ENCODE data around the gene CDCA8.
"Not testable (repeated sequence)": the region's sequence is repeated elsewhere in the genome, so short reads cannot be mapped to it uniquely, and the experiment has no call there.

CDCA8 gene

GRCh38 chr1:37670133-37670532 lies 22.2 kb upstream of the CDCA8 start:
- no peak for DNase-seq
- intact Hi-C loops (cut with DNase I) = no loop called here

GRCh38 chr1:37671261-37671660 lies 21.1 kb upstream of the CDCA8 start:
- intact Hi-C loops (cut with DNase I) = no loop called here
- no peak for DNase-seq

DNA sequence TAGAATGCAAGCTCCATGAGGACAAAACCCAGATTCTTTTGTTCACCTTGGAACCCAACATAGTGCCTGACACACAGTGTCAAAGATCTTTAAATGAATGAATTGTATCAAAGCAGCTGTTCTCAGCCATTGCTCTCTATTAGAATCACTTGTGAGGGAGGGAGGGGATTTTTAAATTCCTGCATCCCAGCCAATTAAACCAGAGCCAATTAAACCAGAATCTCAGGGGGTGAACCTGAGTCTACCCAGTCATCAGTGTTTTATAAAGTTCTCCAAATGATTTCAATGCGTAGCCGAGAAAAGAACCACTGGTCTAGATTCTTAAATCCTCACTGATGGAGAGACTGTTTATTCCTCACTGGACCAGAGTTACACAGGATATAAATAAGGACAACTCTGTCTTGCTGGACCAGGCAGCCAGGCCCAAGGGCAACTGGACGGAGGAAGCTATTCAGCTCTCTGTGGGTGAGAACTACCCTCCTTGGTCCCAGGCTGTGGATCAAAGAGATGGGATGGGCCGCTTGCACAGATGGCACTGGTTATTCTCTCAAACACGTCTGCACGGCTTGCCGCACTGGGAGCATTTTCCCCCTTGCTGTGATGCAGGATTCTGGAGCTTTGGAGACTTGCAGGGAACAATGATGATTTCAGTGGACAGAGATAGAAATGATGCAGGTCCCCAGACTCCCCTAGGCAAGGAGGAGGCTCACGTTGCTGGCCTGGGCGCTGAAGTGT lies 20.0 kb upstream of the CDCA8 start:
- intact Hi-C loops (cut with DNase I) = no loop called here
- no peak for DNase-seq

DNA sequence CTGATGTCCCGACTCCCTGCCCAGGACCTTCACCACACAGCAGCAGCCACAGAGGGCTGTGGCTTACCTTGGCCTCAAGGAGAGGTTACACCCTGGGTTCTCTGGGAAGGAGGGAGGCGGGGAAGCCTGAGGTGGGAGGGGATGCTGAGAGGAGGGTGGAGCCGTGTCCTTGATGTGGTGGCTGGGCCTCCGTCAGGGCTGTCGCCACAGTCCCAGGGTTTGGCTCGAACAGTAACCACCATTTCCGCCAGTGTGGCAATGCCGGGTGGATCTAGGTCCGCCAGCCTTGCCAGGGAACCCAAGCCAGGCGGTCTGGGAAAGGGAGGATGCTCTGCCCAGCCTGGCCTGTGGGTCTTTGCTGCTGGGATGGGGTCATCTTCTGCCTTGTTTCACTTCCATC lies 18.4 kb upstream of the CDCA8 start:
- intact Hi-C loops (cut with DNase I) = no loop called here
- no peak for DNase-seq

- peak in 3 of 42 donors; percentile 11 to 30 (median 12) for DNase-seq
- intact Hi-C loops (cut with DNase I) = no loop called here
Measured at GRCh38 chr1:37676281-37677142, 15.8 kb upstream of the CDCA8 start.

DNA sequence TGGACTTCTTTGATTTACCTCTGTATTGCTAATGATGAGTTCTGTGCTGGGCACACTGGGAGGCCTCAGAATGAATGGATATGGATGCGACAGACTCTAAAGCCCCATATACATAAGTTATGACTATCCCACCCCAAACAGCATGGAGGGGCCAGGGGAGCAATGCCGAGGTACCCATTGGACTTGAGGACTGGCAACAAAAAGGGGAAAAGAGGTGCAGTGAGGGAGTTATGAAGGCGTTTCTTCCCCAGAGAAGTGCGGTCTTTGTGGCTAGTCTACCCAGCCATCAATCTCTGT lies 15.2 kb upstream of the CDCA8 start:
- no peak for DNase-seq
- intact Hi-C loops (cut with DNase I) = no loop called here

- intact Hi-C loops (cut with DNase I) = no loop called here
- DNase-seq = no peak
Measured at GRCh38 chr1:37677808-37678207, 14.5 kb upstream of the CDCA8 start.

DNA sequence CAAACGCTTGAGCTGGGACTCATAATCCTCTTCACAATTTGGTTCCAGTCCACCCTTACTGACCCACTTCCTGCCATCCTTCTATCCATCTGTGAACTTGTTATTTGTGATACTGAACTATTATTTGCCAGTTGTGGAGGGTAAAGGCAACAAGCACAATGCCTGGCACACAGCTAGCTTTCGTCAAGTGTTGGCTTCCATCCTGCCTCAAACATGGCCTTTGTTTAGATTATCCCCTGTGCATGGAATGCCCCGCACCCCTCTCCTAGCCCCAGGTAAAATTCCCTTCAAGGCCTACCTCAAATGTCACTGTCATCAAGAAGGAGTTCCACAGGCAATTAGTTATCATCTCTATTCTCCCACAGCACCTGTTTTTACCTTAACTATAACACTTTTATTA lies 11.4 kb upstream of the CDCA8 start:
- DNase-seq = no peak
- intact Hi-C loops (cut with DNase I) = loop anchor here (5.0 kb wide), 2 partner anchors 84 to 224 kb away; partner anchors contain the start of gene GNL2

- intact Hi-C loops (cut with DNase I) = loop anchor here (5.0 kb wide), 2 partner anchors 85 to 225 kb away; partner anchors contain the start of gene GNL2
- peak; percentile 26 to 93 (median 83) for DNase-seq
Measured at GRCh38 chr1:37682334-37682987, 9.9 kb upstream of the CDCA8 start.

DNA sequence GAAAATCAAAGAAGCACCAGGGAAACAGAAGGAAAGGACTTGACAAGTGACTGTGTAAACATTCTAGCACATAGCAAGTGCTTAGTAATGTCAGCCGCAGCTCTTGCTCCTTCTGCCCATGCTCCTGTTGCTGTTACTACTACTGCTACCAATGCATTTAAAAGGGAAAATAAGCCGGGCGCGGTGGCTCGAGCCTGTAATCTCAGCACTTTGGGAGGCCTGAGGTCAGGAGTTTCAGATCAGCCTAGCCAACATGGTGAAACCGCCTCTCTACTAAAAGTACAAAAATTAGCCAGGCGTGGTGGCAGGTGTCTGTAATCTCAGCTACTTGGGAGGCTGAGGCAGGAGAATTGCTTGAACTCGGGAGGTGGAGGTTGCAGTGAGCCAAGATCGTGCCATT lies 8.1 kb upstream of the CDCA8 start:
- DNase-seq = not testable (repeated sequence)
- intact Hi-C loops (cut with DNase I) = loop anchor here (5.0 kb wide), 2 partner anchors 87 to 227 kb away; partner anchors contain the start of gene GNL2

- intact Hi-C loops (cut with DNase I) = no loop called here
- DNase-seq = no peak
Measured at GRCh38 chr1:37685722-37686121, 6.6 kb upstream of the CDCA8 start.

DNA sequence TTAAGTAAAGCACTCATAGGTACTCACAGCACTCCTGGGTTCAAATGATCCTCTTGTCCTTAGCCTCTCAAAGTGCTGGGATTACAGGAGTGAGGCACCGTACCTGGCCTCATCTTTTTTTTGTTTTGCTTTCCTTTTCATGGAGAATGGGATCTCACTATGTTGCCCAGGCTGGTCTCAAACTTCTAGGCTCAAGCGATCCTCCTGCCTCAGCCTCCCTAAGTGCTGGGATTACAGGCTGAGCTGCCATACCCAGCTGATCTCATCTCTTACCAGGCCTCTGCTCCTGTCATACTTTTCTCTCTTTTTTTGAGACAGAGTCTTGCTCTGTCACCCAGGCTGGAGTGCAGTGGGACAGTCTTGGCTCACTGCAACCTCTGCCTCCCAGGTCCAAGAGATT lies 4.6 kb upstream of the CDCA8 start:
- intact Hi-C loops (cut with DNase I); DNase-seq: not testable (repeated sequence)

GRCh38 chr1:37688926-37689325 lies 3.4 kb upstream of the CDCA8 start:
- intact Hi-C loops (cut with DNase I) = no loop called here
- DNase-seq = no peak

DNA sequence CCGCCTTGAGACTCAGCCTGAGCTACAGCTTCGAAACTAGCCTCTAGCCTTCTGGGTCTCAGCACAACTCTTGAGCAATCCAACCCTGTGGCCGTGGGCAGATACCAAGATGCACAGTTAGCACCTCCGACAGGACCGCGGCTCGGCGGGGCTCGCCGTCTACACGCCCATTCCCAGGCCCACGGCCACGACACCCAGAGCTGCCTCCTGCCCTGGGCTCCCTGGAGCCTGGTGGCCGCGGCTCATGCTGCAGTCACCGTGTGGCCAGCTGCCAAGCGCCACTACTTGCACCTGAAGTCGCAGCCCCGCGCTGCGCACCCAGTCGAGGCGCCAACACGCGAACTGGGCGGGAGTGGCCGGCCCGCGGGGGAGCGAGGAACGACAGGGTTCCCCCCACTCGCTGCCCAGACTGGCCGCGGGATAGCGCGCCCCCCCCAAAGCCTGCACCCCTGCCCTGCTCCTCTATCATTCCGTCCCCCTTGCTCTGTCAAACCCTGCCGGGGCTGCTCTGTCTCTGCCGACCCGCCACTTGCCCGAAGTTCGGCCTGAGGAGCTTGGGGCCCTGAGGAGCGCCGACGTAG lies 729 bp upstream of the CDCA8 start:
- intact Hi-C loops (cut with DNase I) = loop anchor here (2.0 to 5.0 kb wide), 3 partner anchors 117 to 321 kb away; partner anchors contain the start of genes MTF1, UTP11 and YRDC
- peak in 19 of 42 donors; percentile 2 to 45 (median 22) for DNase-seq

DNA sequence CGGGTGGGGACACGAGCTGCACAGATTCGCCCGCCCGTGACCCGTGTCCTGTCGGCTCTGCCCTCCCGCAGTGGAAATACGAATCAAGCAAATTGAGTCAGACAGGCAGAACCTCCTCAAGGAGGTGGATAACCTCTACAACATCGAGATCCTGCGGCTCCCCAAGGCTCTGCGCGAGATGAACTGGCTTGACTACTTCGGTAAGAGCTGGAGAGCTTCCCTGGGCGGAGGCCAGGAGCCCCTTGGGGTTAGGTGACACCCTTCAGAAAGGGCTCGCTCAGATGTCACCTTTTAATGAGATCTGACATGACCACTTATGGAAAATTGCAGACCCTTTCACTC lies 489 bp downstream of the CDCA8 start:
- intact Hi-C loops (cut with DNase I) = loop anchor here (2.0 to 5.0 kb wide), 2 partner anchors 166 to 319 kb away; partner anchors contain the start of genes MTF1 and UTP11

DNA sequence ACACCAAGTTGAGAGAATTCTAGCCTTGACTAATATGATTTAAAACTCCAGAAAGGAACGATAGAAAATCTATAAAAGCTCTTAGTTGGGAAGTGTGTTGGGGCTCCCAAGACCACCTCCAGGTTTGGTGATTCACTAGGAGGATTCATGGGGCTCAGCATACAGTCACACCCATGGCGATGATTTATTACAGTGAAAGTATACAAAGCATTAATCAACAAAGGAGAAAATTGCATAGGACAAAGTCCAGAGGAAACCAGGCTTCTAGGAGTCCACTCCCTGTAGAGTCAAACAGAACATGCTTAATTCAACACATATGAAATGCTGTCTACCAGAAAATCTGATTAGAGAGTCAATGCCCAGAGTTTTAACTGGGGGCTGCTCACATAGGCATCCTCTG lies 4.8 kb downstream of the CDCA8 start:
- DNase-seq = no peak
- intact Hi-C loops (cut with DNase I) = no loop called here

More for the DNA sequence above, 489 bp downstream of the CDCA8 start:
- DNase-seq = peak in 2 of 42 donors; percentile 5 to 14

GRCh38 chr1:37697737-37698136 lies 5.4 kb downstream of the CDCA8 start:
- DNase-seq = no peak
- intact Hi-C loops (cut with DNase I) = no loop called here

DNA sequence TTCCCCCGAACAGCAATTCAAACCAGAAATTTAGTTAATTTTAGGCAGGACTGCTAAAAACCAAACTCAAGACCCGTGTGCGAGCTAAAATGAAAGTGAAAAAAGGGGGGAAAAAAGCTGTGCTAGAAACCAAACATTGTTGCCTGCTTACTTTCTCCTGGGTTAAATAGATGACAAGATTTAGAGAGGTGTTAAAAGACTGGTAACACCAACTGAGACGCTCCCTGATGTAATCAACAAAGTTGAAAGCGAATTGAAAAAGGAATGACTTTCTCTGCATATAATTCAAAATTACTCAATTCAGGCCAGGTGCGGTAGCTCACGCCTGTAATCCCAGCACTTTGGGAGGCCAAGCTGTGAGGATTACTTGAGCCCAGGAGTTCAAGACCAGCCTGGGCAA lies 6.8 kb downstream of the CDCA8 start:
- intact Hi-C loops (cut with DNase I) = no loop called here
- no peak for DNase-seq

GRCh38 chr1:37701051-37701450 lies 8.7 kb downstream of the CDCA8 start:
- no peak for DNase-seq

More at GRCh38 chr1:37701051-37701450, 8.7 kb downstream of the CDCA8 start:
- intact Hi-C loops (cut with DNase I) = no loop called here

Data from head of caudate nucleus (tissue), 42 donors.